GM18867 (cell line): ENCODE measurements around the gene PM20D1.

ENCODE experiments used
- ATAC-seq: cut with Tn5 transposase; IDR thresholded peaks from one replicate; pipeline ENCODE4 v1.9.1; 2021; ENCODE audit warnings: mild to moderate bottlenecking, moderate library complexity; ENCODE audit not compliant: unreplicated experiment

PM20D1 gene

DNA sequence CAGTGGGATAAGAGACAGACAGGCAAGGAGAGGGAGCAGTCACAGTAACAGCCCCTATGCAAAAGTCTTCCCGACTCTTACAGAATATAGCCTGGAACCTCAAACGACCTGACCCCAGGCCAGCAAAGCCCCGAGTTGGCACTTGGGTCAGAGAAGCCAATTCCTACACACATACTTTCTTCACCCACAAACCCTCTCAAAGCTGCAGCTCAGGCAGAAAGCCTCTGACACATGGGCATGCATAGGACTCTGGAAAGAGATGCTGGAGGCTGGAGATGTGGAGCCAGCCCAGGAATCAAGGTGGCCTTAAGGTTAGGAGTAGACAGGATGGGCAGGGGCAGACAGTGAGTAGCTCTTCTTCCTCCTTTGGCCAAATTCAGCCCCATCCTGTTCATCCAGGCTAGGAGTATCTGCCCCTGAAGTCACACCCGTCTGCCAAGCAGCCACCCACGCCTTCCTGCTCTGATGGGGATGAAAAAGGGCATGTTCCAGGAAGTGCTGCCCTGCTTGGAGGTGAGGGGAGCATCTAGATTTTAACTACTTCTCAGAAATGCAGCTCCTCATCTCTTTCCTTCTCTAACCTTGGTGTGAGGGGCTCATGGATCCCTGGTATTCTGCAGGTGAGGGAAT is 44.7 kb downstream of the PM20D1 start:
- ATAC-seq, result no peak

DNA sequence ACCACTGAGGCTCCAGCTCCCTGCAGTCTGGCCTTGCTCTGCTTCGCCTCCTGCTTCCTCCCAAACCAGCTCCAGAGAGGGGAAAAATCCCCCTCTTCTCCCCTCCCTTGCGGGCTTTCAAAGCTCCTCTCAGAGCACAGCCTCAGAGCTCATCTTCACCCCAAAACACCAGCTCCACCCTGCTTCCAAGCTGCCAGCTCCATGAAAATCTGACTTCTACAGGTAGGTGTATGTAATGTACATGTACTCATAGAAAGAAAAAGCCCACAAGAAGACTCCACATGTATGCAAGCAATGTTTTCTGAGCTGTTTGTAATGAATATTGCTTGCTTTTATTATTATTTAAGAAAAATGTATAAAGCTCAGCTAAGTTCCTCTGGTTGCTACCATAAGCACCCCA is 45.3 kb downstream of the PM20D1 start:
- ATAC-seq, result no peak

DNA sequence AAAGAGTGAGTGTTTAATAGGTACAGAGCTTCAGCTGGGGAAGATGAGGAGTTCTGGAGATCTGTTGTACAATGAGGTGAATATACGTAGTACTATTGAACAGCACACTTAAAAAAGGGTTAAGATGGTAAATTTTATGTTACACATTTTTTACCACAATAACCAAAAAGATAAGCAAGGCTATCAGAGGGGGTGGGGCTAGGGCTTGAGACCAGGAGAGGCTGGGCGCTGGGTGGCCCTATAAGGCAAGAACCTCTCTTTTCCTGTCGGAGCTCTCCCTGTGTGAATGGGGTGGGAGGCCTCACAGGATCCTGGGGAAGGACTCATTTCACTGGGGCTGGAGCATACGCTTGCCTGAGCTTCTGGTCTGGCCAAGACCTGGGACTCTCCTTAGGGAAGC is 45.9 kb downstream of the PM20D1 start:
- no peak for ATAC-seq

DNA sequence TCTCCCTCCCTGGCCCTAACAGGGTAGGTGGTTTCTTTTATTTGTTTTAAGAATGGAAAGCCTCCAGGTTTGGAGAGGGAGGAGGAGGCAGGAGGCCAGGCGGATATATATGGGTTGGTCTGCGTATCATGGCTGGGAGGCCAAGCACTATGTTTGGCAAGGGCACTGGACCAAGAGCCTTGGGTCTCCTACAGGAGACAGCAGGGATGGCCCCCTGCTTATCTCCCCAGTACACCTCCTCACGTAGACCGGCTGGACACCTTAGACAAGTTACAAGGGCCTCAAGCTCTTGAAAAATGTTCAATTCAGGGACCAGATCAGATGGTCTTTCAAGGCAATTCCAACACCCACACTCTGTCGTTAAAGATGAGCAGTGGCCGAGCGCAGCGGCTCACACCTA is 47.9 kb downstream of the PM20D1 start:
- no peak for ATAC-seq

DNA sequence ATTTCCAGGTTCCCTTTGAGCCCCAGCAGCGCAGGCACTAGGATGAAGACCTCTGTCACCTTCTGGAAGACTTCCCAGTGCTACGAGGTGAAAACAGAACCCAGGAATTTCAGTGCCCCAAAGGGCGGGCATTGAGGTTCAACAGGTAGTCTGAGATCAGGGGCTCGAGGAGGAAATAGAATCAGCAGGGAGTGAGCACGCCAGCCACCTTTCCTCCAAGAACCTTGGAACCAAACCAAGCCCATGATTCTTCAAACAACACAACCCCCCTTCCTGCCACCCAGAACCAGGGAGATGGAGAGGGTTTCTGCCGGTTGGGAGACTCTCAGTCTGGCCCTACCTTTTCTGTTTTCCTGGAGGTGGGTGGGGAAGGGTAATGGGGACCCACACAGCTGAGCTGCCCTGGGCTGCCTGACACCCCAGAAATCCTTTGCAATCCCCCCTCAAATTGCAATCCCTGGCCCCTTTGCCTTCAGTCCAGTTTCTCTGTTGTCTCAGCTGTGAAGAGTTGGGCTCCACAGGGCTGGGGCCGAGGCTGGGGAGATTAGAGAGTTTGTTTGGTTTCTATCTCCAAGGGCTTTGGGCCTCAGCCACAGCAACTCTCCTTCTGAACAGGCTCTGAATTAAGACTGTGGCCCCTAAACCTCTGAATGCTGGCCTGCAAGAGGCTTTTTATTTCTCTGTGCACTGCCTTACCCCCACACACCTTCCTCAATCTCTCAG is 48.8 kb downstream of the PM20D1 start:
- no peak for ATAC-seq

DNA sequence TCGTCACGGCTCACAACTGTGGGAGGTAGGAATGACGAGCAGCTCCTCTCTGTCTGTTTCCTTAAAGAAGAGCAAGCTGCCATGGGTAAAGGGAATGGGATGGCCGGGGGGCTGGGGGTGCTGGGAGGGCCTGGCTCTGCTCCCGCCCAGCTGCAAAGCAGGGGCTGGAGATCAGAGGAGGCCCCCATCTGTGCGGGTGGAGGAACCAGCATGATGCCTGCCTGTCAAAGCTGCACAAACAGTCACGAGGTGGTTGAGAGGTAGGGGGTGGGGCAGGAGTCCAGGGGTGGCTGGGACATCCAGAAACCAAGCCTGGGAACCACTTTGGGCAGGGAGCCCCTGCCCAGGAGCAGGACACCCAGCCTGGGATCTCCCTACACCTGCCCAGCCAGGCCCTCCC is 49.5 kb downstream of the PM20D1 start:
- ATAC-seq, result no peak

DNA sequence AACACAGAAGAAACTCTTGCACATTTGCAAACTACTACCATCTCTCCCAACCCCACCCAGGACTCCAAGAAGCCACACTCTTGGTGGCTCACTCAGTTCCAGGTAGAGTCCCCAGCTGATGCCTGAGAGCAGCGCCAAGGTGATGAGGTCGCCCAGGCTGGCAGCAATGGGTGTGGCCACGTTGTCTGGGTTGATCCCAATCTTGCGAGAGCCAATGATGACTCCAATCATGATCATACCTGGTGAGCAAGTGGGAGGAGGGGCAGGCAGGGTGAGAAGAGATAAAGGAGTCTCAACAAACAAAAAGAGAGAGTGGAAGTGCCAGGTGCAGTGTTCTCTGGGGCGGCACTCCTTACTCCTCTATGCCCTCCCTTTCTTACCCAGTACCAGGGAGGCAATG is 51.4 kb downstream of the PM20D1 start:
- ATAC-seq, result no peak

DNA sequence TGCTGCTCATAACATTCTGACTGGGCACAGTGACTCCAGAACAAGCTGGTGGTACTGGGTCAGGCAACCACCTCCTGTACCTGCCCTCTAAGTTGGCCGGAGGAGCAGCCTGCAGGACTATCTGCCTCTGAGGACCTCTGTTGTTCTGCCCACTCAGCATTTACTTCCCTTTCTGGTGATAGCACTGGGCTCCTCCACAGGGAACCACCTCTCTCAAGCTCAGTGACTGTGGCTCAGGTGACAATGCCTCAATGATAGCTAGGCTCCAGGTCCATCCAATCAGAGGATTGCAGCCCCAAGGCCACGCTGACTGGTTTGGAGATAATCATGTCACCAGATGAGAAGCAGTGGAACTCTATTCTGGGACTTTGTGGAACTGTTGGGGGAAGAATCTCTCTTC is 52.8 kb downstream of the PM20D1 start:
- ATAC-seq, result no peak

DNA sequence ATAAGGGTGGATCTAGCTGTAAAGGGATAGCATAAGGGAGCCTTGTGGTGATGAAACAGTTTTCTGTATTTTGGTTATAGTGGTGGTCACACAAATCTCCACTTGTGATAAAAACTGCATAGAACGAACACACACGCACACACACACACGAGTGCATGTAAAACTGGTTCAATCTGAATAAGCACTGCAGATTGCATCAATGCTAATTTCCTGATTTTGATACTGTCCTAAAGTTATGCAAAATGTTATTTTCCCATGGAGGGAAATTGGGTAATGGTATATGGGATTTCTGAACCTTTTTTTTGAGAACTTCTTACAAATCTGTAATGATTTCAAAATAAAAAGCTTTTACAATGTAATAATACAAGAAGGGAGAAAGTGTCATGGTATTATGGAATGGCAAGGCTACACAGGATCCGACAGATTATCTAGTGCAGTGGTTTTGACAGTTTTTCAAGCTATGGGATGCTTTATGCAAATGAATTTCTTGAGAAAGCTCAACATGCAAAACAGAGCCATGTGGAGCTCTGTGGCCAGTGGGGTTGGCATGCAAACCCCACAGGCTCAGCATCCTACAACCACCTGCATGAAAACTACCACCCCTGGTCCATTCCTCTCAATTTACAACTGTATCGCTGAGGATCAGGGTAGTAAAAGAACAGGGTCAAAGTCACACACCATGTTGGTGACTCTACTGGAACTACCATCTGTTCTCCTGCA is 55.8 kb downstream of the PM20D1 start:
- no peak for ATAC-seq

DNA sequence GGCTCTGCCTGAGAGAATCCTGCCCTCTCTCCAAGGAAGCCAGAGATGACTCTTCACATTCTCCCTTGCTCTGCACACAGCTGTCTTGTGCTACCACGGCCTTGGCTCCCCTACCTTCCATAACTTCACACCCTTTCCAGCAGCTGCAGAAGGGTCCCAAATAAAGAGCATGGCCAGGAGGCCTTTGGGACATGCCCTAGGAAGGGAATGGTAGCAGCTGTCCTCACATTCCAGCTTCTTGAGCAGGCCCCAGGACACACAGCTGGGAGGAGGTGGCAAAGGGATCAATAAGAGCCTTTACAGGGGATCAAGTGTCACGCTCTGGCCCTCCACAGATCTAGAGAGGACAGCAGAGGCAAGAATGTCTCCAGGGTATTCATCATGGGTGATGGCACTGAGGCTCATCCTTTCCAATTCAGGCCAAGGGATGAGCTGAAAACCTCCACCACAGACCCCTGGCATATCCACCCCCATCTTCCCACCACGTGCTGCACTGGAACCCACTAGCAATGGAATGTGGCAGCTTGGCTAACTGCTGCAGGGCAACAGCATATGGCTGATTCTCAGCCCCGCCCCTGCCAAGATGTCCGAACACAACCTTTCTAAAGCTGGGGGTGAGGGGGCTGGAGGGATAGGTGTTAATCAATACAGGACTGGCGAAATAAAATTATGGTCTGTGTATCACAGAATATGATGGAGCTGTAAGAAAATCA is 56.8 kb downstream of the PM20D1 start:
- ATAC-seq, result no peak

DNA sequence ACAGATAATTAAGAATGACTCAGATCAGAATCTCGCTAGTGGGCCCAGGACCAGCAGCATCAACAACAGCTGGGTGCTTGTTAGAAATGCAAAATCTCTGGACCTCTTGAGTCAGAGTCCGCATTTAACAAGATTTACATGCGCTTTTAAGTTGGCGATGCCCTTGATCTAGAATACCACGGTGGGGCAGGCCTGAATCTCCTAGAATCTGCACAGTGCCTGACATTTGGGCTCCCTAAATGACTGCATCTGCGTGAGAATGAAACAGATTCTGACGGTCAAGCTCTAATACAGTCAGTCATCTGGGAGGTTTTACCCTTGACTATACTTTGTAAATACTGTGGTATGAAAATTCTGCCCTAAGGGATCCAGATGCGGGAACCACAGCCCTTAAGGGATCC is 57.5 kb downstream of the PM20D1 start:
- ATAC-seq, result peak; percentile 53

DNA sequence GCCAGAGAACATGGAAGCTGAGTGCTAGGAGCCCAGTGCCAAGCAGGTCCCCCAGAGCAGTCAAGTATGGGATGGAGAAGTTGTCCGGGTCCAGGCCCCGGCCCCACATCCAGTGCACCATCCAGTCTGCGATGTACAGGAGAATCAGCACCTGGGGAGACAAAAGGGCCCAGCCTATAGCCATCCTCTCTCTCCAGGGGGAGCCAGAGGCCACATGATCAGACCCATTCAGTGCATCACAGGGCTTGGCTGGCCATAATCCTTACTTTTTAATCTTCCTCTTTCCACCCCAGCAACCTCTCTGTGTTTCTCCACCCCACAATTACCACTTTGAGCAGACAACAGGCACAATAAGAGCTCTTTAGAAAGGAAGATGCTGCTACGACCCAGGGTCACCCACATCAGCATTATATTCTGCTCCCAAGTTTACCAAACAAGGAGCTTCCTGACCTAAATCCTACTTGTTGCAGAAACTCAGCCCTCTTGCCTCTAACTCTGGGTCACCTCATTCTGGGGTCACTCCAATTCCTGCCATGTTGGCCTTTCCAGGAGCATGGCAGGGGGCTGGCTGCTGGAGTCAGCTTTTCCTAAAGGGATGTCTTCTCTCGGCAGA is 58.3 kb downstream of the PM20D1 start:
- peak; percentile 70 for ATAC-seq

DNA sequence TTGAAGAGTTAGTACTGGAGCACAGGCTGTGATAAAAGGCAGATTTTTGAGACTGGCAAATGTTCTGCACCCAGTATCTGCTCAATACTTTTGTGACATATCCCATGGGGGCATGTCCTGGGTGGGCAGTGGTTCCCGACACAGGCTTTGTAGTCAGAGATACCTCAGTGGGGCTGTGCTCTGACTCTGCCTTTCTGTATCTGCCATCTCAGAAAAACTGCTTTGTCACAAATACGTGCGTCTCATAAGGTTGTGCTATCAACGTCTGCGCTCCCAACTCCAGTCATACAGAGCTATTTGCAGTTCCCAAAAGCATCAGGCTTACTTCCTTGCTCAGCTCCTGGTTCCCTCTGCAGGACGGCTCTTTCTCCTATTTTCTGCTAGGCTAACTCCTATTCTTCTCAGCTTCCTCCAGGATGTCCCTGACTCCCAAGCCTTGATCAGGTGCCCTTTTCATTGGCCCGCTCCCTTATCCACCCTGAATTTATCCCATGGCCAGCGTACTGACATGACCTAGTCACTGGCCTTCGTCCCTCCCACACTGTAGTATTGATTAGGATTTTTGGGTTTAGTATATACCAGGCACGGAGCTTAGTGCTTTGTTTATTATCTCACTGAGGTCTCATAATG is 62.5 kb downstream of the PM20D1 start:
- ATAC-seq, result no peak

DNA sequence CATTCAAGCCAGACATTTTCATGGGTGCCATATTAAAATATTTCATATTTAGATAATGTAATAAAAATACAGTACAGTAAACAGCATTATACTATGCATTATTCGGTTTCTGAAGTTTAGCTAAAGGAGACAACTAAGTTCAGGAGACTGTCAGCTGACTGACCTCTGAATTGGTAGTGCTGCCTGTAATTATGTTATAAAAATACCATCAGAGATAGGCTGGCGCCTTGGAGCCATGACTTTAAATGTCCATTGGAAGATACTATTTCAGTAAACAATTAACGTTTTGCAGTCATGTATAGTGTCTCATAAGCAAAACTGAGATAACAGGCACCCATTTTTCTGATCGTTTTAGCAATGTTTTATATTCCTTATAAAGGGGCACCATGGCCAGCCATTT is 63.3 kb downstream of the PM20D1 start:
- no peak for ATAC-seq

DNA sequence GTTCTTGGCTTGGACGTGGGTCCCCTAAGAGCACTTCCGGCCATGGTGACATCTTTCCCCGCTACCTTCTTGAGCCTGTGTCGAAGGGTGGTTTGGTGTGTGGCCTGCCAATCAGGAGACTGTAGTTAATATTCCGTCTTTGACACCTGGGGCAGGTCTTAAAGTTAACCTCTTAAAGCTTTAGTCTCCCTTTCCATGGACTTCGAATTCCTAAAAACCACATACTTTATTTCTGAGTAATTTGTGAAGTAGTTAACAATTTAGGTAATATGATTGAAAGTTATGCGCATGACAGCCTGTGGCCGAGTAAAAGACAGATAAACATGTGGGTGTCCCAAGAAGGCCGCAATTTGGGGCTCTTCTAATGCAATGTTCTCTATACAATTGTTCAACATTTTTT is 64.5 kb downstream of the PM20D1 start:
- ATAC-seq, result no peak

DNA sequence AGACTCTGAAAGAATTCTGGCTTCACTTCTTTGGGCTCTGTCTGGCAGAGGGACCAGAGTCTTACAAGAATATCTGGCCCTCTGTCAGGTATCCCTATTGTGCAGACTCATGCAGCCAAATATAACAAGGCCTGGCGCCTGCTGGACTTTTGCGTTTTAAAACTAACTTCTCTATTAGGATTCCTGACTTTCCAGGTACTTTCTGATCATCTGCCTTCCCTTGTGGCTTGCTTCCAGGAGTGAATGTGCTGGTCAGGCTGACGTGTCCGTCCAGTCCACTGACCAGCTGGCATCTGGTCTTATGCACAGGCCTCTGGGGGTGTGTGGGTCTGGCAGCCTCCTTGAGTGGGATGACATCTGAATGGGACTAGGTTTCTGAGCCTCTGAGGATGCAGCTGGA is 66.0 kb downstream of the PM20D1 start:
- no peak for ATAC-seq

DNA sequence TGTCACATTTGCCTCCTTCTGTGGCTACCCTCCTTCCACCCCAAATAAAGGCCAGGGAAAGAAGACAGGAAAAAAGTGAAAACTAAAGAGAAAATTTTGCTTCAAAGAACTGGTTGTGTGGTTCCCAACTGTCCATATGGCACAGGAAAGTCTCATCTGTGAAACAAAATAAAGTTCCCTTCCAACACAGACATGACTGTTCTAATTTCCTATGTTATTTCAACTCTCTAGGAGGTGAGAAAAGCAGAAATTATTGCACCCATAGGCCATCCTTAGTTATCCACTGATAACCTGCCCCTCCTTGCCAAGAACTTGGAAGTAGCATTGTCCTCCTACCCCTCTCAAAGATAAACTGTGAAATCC is 66.5 kb downstream of the PM20D1 start:
- no peak for ATAC-seq

DNA sequence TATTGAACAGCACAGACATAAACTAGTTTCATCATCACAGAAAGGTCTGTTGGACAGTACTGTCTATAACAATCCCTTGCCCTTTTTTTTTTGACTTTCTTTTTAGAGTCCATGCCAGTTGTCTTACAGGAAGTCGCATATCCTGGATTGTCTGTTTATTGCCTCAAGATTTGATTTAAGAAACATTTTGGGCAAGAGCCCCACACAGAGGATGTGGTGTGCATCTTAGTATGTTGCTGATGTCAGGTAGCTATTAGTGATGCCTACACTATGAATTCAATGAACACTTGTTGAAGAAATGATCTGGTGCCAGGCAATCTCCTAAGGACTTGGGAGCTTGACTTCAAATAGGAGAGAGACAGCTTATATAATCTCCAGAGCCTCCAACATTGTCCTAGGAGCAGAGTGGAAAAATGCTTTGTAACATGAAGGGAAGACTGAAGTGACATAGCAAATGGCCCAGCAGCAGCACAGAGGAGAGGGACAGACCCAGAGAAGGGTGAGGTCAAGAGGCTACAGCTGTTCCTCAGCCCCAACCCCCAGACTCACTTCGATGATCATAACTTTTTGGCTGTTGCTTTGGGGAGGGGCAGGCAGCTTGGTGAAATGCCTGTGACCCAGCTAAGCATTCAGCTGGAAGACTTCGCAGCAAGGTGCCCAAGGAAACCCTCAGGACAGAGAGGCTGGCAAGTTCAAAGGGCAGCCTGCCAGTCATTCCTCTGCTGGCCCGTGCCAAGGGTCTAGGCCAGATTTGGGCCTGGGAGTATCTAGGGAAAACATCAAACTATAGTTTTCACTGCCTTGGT is 67.1 kb downstream of the PM20D1 start:
- no peak for ATAC-seq

DNA sequence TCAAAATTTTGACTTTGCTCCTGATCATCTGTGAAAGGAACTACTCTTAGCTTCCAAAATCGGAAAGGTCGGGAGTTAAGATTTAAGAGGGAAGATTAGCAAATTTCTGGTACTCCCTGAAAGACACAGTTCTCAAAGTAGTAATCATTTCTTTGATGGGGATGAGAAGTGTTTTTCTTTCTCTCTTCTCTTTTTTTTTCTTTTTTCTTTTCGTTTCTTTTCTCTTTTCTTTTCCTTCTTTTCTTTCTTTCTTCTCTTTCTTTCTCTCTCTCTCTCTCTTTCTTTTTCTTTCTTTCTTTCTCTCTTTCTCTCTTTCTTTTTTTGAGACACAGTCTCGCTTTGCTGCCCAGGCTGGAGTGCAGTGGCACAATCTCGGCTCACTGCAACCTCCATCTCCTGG is 69.6 kb downstream of the PM20D1 start:
- ATAC-seq, result no peak
